ENCODE data around the gene HOXB2. TPM values are rescaled to one million over a fixed set of nuclear protein-coding genes. Genes with fewer than 3 reads are reported as not detected.

The HOXB2 gene
- total RNA-seq, 2 donors from 2014 or later, result 4.1 to 9.5 TPM

DNA sequence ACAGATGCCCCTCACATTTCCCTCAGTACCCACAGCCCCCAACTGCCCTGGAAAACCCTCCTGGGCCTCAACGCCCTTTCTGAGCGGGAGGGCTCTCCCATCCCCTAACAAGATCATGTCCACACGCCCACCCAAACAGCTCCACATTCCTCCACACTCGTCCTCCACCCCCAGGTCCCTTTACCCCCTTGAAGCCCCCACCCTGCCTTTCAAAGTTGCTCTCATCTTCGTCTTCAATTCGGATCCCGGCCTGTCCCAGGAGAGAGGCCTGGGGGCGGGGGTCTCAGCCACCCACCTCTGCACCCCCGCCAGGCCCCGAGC, 18.9 kb upstream of the HOXB2 start:
- H3K27me3 ChIP-seq (replicated peaks; ENCODE audit: insufficient read depth), result peaks cover 2% of the 10 kb centered on the region
- no peaks in the 10 kb centered on the region for H3K4me1 ChIP-seq (replicated peaks)
- DNase-seq (ENCODE audit: low spot score), result no peak
- peak overlapping the region; percentile 37 to 38 for H3K4me3 ChIP-seq
- WGBS, result 63% methylated on average over 10 of the region's 10 CpGs
- intact Hi-C loops (cut with DNase I), result no loop called here
- H3K27ac ChIP-seq, result peak overlapping the region; percentile 39
- H3K9me3 ChIP-seq, result no peaks in the 10 kb centered on the region
- H3K36me3 ChIP-seq, result no peaks in the 10 kb centered on the region
- TF ChIP-seq CTCF (IDR thresholded peaks at IDR 0.05), result no peak
- TF ChIP-seq POLR2A (IDR thresholded peaks at IDR 0.05), result no peak
- TF ChIP-seq POLR2AphosphoS5 (IDR thresholded peaks at IDR 0.05), result no peak

DNA sequence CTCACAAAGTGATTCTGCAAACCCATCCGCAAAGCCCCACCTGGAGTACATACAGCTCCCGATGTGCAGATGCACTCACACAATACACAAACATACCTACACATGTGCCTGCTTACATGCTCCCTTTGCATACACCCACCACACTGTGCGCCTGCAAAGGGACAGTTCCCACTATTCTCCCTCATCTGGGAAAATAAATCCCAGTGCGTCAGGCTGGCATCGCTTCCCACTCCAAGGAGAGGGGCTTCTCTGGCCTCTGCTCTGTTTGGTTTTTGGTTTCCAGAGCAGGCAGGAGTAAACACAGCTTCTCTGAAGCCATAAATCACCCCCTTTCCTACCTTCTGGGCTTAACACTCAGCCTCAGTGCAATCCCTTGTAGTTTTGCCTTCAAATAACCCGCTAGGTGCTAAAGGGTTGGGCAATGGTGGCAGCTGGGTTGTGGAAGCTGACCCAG, 18.5 kb upstream of the HOXB2 start:
- no peaks in the 10 kb centered on the region for H3K9me3 ChIP-seq
- H3K36me3 ChIP-seq, result no peaks in the 10 kb centered on the region
- no peaks in the 10 kb centered on the region for H3K4me1 ChIP-seq (replicated peaks)
- no peak for TF ChIP-seq CTCF (IDR thresholded peaks at IDR 0.05)
- no peak for TF ChIP-seq POLR2AphosphoS5 (IDR thresholded peaks at IDR 0.05)
- TF ChIP-seq POLR2A (IDR thresholded peaks at IDR 0.05), result no peak
- H3K4me3 ChIP-seq, result peak overlapping the region; percentile 37 to 38
- H3K27me3 ChIP-seq (replicated peaks; ENCODE audit: insufficient read depth), result peaks cover 2% of the 10 kb centered on the region
- WGBS, result 73% methylated on average over 6 of the region's 6 CpGs
- intact Hi-C loops (cut with DNase I), result no loop called here
- no peak for DNase-seq (ENCODE audit: low spot score)
- peak overlapping the region in 1 of 2 donors; percentile 39 for H3K27ac ChIP-seq

DNA sequence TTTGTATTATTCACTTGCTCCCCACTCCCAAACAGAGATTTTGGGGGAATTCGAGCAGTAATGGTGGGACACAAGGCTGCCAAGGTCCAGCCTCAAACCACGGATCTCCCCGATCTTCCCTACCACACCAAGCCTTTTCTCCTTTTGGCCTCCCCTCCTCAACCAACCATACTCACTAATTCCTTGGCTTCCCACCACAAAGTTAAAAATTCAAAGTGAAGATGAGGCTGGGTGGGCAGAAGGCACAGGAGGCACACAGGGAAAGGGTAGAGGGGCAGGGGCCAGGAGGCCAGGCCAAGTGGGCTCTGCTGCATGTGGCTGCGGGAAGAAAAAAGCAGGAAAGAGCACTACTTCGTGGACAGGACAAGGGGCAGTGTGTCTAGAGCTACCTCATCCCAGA, 18.0 kb upstream of the HOXB2 start:
- no peak for DNase-seq (ENCODE audit: low spot score)
- Histone ChIP-seq H3K27ac (no peak overlapping the region), H3K9me3 (no peaks in the 10 kb centered on the region), H3K27me3 (replicated peaks; ENCODE audit: insufficient read depth) (no peaks in the 10 kb centered on the region), H3K36me3 (no peaks in the 10 kb centered on the region), H3K4me1 (replicated peaks) (no peaks in the 10 kb centered on the region), H3K4me3 (no peak overlapping the region)
- 96% methylated on average over 5 of the region's 5 CpGs for WGBS
- intact Hi-C loops (cut with DNase I), result no loop called here
- TF ChIP-seq POLR2A (IDR thresholded peaks at IDR 0.05) (no peak), POLR2AphosphoS5 (IDR thresholded peaks at IDR 0.05) (no peak), CTCF (IDR thresholded peaks at IDR 0.05) (no peak)

- 92% methylated on average over 15 of the region's 15 CpGs for WGBS
- intact Hi-C loops (cut with DNase I), result no loop called here
- Histone ChIP-seq H3K27me3 (replicated peaks; ENCODE audit: insufficient read depth) (no peaks in the 10 kb centered on the region), H3K9me3 (no peaks in the 10 kb centered on the region), H3K4me1 (replicated peaks) (no peaks in the 10 kb centered on the region), H3K4me3 (no peak overlapping the region), H3K27ac (no peak overlapping the region), H3K36me3 (no peaks in the 10 kb centered on the region)
- DNase-seq (ENCODE audit: low spot score), result no peak
- no peak for TF ChIP-seq POLR2A (IDR thresholded peaks at IDR 0.05)
- TF ChIP-seq POLR2AphosphoS5 (IDR thresholded peaks at IDR 0.05), result no peak
- no peak for TF ChIP-seq CTCF (IDR thresholded peaks at IDR 0.05)
Measured at GRCh38 chr17:48561884-48562810, 17.2 kb upstream of the HOXB2 start.

Data from prostate gland (tissue), 2 donors.